Mammary epithelial cell (primary cell): Measurements from ENCODE around the gene PDE3A.

ENCODE experiments used
- CTCF ChIP-seq, 2 donors: IDR thresholded peaks in 1 of 2; conservative IDR thresholded peaks in 1 of 2; 2 replicates each; pipeline ENCODE4 v1.5.1; 2011 to 2012; ENCODE audit warnings: inconsistent platforms in 2 of 2, low read length in 2 of 2, mild to moderate bottlenecking in 2 of 2, control low read depth in 1 of 2, low read depth in 1 of 2; ENCODE audit not compliant: insufficient read depth in 1 of 2; ENCODE audit errors: extremely low read depth in 1 of 2
- EZH2 ChIP-seq: IDR thresholded peaks from 2 replicates; pipeline ENCODE4 v1.6.1; 2012; ENCODE audit warnings: low read length, inconsistent platforms, borderline replicate concordance

- no peak for TF ChIP-seq CTCF (conservative IDR thresholded peaks at IDR 0.05 in 1 of 2, IDR thresholded peaks at IDR 0.05 in 1 of 2; ENCODE audit: extremely low read depth in 1 of 2, insufficient read depth in 1 of 2, low read depth in 1 of 2, low read length in 2 of 2)
- TF ChIP-seq EZH2 = no peak
Observed at GRCh38 chr12:20453756-20454310, 85.5 kb downstream of the PDE3A start.
